ENCODE data around the gene DGKB. TPM values are rescaled to one million over a fixed set of nuclear protein-coding genes. Genes with fewer than 3 reads are reported as not detected.

DGKB gene
- total RNA-seq, 1 experiment from 2014 or later = not detected

- Histone ChIP-seq H3K4me1 (ENCODE audit: control insufficient read depth, insufficient read depth, low read length) (no peaks in the 10 kb centered on the region), H3K4me3 (ENCODE audit: low read depth in 2 of 2, low read length in 2 of 2) (no peak overlapping the region), H3K36me3 (ENCODE audit: control insufficient read depth, insufficient read depth, low read length) (no peaks in the 10 kb centered on the region), H3K27ac (ENCODE audit: low read length) (no peak overlapping the region), H3K27me3 (ENCODE audit: control insufficient read depth, insufficient read depth, low read length) (no peaks in the 10 kb centered on the region), H3K9me3 (ENCODE audit: control insufficient read depth, insufficient read depth, low read depth, low read length) (no peaks in the 10 kb centered on the region)
- intact Hi-C loops (cut with micrococcal nuclease; ENCODE audit: unreplicated experiment) (no loop called here), in situ Hi-C loops (cut with HindIII; ENCODE audit: low pct_unique_long_range_greater_than_20kb, low sequenced_read_pairs) (no loop called here)
- CTCF ChIA-PET = no interaction called here
- DNase-seq (ENCODE audit: low read depth, low spot score) (no peak), ATAC-seq (no peak)
- POLR2A ChIA-PET = no interaction called here
- no peak for TF ChIP-seq CTCF (IDR thresholded peaks at IDR 0.05)
- no peak for TF ChIP-seq SIN3A (IDR thresholded peaks at IDR 0.05; ENCODE audit: borderline replicate concordance, insufficient read depth, low read depth, low read length)
- TF ChIP-seq REST (IDR thresholded peaks at IDR 0.05; ENCODE audit: insufficient read depth in 1 of 2, low read depth in 2 of 2, low read length in 1 of 2) = no peak
- TF ChIP-seq POLR2AphosphoS5 (IDR thresholded peaks at IDR 0.05; ENCODE audit: low read depth, low read length) = no peak
- no peak for TF ChIP-seq TCF7L2 (IDR thresholded peaks at IDR 0.05; ENCODE audit: low read depth, low read length)
- BruUV-seq (replicated peaks) = no TSS peak
Measured at GRCh38 chr7:14133752-14134151, 768.8 kb downstream of the DGKB start.

GRCh38 chr7:14125998-14126397 lies 776.6 kb downstream of the DGKB start:
- no peak overlapping the region for H3K27ac ChIP-seq (ENCODE audit: low read length)
- ATAC-seq = peak; percentile 48; the same call in 1 of the 2 replicates
- in situ Hi-C loops (cut with HindIII; ENCODE audit: low pct_unique_long_range_greater_than_20kb, low sequenced_read_pairs) = no loop called here
- no TSS peak for BruUV-seq (replicated peaks)
- ChIA-PET CTCF (interaction anchor here (0.6 kb wide), 1 partner anchor 45 kb away, joined by 4 read pairs; no protein-coding TSS in a partner anchor), POLR2A (no interaction called here)
- DNase-seq (ENCODE audit: low read depth, low spot score) = peak; percentile 30
- H3K27me3 ChIP-seq (ENCODE audit: control insufficient read depth, insufficient read depth, low read length) = no peaks in the 10 kb centered on the region
- H3K36me3 ChIP-seq (ENCODE audit: control insufficient read depth, insufficient read depth, low read length) = no peaks in the 10 kb centered on the region
- intact Hi-C loops (cut with micrococcal nuclease; ENCODE audit: unreplicated experiment) = no loop called here
- H3K4me3 ChIP-seq (ENCODE audit: low read depth in 2 of 2, low read length in 2 of 2) = no peak overlapping the region
- H3K4me1 ChIP-seq (ENCODE audit: control insufficient read depth, insufficient read depth, low read length) = no peaks in the 10 kb centered on the region
- no peaks in the 10 kb centered on the region for H3K9me3 ChIP-seq (ENCODE audit: control insufficient read depth, insufficient read depth, low read depth, low read length)
- peak; percentile 21; the same call in 1 of the 2 replicates for TF ChIP-seq CTCF (IDR thresholded peaks at IDR 0.05)
- no peak for TF ChIP-seq SIN3A (IDR thresholded peaks at IDR 0.05; ENCODE audit: borderline replicate concordance, insufficient read depth, low read depth, low read length)
- TF ChIP-seq TCF7L2 (IDR thresholded peaks at IDR 0.05; ENCODE audit: low read depth, low read length) = no peak
